Mammary epithelial cell (primary cell): Measurements from ENCODE around the gene RCL1.

ENCODE experiments used
- CTCF ChIP-seq, 2 donors: IDR thresholded peaks in 1 of 2; conservative IDR thresholded peaks in 1 of 2; 2 replicates each; pipeline ENCODE4 v1.5.1; 2011 to 2012; ENCODE audit warnings: inconsistent platforms in 2 of 2, low read length in 2 of 2, mild to moderate bottlenecking in 2 of 2, control low read depth in 1 of 2, low read depth in 1 of 2; ENCODE audit not compliant: insufficient read depth in 1 of 2; ENCODE audit errors: extremely low read depth in 1 of 2
- EZH2 ChIP-seq: IDR thresholded peaks from 2 replicates; pipeline ENCODE4 v1.6.1; 2012; ENCODE audit warnings: low read length, inconsistent platforms, borderline replicate concordance

- TF ChIP-seq CTCF (conservative IDR thresholded peaks at IDR 0.05 in 1 of 2, IDR thresholded peaks at IDR 0.05 in 1 of 2; ENCODE audit: extremely low read depth in 1 of 2, insufficient read depth in 1 of 2, low read depth in 1 of 2, low read length in 2 of 2) (no peak), EZH2 (no peak)
These were observed 19.1 kb downstream of the RCL1 start for GRCh38 chr9:4811824-4812223.
